ENCODE measurements around the gene FAM177A1.

The FAM177A1 gene

GRCh38 chr14:35122696-35123387 is 76.8 kb downstream of the FAM177A1 start:
- no peak for DNase-seq (ENCODE audit: low read depth in 1 of 2, low spot score in 1 of 2)

- no peak for DNase-seq (ENCODE audit: low read depth in 1 of 2, low spot score in 1 of 2)
These were observed 77.3 kb downstream of the FAM177A1 start for GRCh38 chr14:35123388-35123703.

GRCh38 chr14:35124127-35124526 is 78.1 kb downstream of the FAM177A1 start:
- no peak for DNase-seq (ENCODE audit: low read depth in 1 of 2, low spot score in 1 of 2)

Data from activated T-helper 1 cell treated with anti-CD3 and anti-CD28 coated beads, Interleukin-2, amount 50 U/mL, for 16 hours (primary cell).